ENCODE results near the gene C2CD2.

The C2CD2 gene

GRCh38 chr21:41953831-41954653 lies at the start of gene C2CD2:
Gene C2CD2, minus strand, starts transcription at chr21:41954018. Its CDS starts 370 bp downstream, at chr21:41953648.
- ATAC-seq, result peak; percentile 56
- TF ChIP-seq CREB5 (CRISPR knock-in tag; IDR thresholded peaks at IDR 0.05; ENCODE audit: low read depth), result no peak
- TF ChIP-seq ZNF70 (CRISPR knock-in tag; IDR thresholded peaks at IDR 0.05), result no peak
- no peak for TF ChIP-seq TOX (CRISPR knock-in tag; IDR thresholded peaks at IDR 0.05; ENCODE audit: borderline replicate concordance)
- no peak for TF ChIP-seq ISL1 (CRISPR knock-in tag; IDR thresholded peaks at IDR 0.05)
- TF ChIP-seq, protein P1, sequence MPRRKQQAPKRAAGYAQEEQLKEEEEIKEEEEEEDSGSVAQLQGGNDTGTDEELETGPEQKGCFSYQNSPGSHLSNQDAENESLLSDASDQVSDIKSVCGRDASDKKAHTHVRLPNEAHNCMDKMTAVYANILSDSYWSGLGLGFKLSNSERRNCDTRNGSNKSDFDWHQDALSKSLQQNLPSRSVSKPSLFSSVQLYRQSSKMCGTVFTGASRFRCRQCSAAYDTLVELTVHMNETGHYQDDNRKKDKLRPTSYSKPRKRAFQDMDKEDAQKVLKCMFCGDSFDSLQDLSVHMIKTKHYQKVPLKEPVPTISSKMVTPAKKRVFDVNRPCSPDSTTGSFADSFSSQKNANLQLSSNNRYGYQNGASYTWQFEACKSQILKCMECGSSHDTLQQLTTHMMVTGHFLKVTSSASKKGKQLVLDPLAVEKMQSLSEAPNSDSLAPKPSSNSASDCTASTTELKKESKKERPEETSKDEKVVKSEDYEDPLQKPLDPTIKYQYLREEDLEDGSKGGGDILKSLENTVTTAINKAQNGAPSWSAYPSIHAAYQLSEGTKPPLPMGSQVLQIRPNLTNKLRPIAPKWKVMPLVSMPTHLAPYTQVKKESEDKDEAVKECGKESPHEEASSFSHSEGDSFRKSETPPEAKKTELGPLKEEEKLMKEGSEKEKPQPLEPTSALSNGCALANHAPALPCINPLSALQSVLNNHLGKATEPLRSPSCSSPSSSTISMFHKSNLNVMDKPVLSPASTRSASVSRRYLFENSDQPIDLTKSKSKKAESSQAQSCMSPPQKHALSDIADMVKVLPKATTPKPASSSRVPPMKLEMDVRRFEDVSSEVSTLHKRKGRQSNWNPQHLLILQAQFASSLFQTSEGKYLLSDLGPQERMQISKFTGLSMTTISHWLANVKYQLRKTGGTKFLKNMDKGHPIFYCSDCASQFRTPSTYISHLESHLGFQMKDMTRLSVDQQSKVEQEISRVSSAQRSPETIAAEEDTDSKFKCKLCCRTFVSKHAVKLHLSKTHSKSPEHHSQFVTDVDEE (CRISPR knock-in tag; IDR thresholded peaks at IDR 0.05), result peak; percentile 34; the same call in 1 of the 2 replicates

GRCh38 chr21:42003051-42003461 lies 49.2 kb upstream of the C2CD2 start:
- TF ChIP-seq CSDC2 (CRISPR knock-in tag; IDR thresholded peaks at IDR 0.05) (no peak), PATZ1 (CRISPR knock-in tag; IDR thresholded peaks at IDR 0.05; ENCODE audit: borderline replicate concordance) (no peak), BACH2 (CRISPR knock-in tag; IDR thresholded peaks at IDR 0.05; ENCODE audit: borderline replicate concordance) (no peak), OSR1 (CRISPR knock-in tag; IDR thresholded peaks at IDR 0.05) (no peak), ESRRG (CRISPR knock-in tag; IDR thresholded peaks at IDR 0.05) (no peak), ZNF70 (CRISPR knock-in tag; IDR thresholded peaks at IDR 0.05) (no peak), POU6F1 (CRISPR knock-in tag; IDR thresholded peaks at IDR 0.05; ENCODE audit: borderline replicate concordance, low read depth) (no peak), RARB (CRISPR knock-in tag; IDR thresholded peaks at IDR 0.05) (no peak), PPARA (CRISPR knock-in tag; IDR thresholded peaks at IDR 0.05; ENCODE audit: borderline replicate concordance) (no peak), ISL1 (CRISPR knock-in tag; IDR thresholded peaks at IDR 0.05) (no peak), ZNF565 (CRISPR knock-in tag; conservative IDR thresholded peaks at IDR 0.05; ENCODE audit: low read depth) (no peak), GLIS3 (CRISPR knock-in tag; IDR thresholded peaks at IDR 0.05) (no peak), TCF4 (CRISPR knock-in tag; IDR thresholded peaks at IDR 0.05; ENCODE audit: borderline replicate concordance) (no peak)
- ATAC-seq, result peak; percentile 55

GRCh38 chr21:42002421-42002958 lies 48.7 kb upstream of the C2CD2 start:
- ATAC-seq, result peak; percentile 92

GRCh38 chr21:42001781-42002180 lies 48.0 kb upstream of the C2CD2 start:
- ATAC-seq, result no peak
- TF ChIP-seq ZFP3 (CRISPR knock-in tag; IDR thresholded peaks at IDR 0.05), result no peak
- no peak for TF ChIP-seq SNAI2 (CRISPR knock-in tag; IDR thresholded peaks at IDR 0.05)
- TF ChIP-seq GLIS3 (CRISPR knock-in tag; IDR thresholded peaks at IDR 0.05), result no peak
- TF ChIP-seq OSR1 (CRISPR knock-in tag; IDR thresholded peaks at IDR 0.05), result no peak
- TF ChIP-seq ZNF8 (CRISPR knock-in tag; IDR thresholded peaks at IDR 0.05), result no peak
- TF ChIP-seq ESRRG (CRISPR knock-in tag; IDR thresholded peaks at IDR 0.05), result no peak
- no peak for TF ChIP-seq ZC3H10 (CRISPR knock-in tag; IDR thresholded peaks at IDR 0.05)
- no peak for TF ChIP-seq ARNTL (CRISPR knock-in tag; IDR thresholded peaks at IDR 0.05; ENCODE audit: borderline replicate concordance, low read depth)
- no peak for TF ChIP-seq ZFP30 (CRISPR knock-in tag; IDR thresholded peaks at IDR 0.05)
- TF ChIP-seq ZNF70 (CRISPR knock-in tag; IDR thresholded peaks at IDR 0.05), result no peak
- TF ChIP-seq RARB (CRISPR knock-in tag; IDR thresholded peaks at IDR 0.05), result no peak

More at GRCh38 chr21:42002421-42002958, 48.7 kb upstream of the C2CD2 start:
- TF ChIP-seq ZFP30 (CRISPR knock-in tag; IDR thresholded peaks at IDR 0.05) (no peak), ISL1 (CRISPR knock-in tag; IDR thresholded peaks at IDR 0.05) (0 out of 2 replicates have a peak, but pooled peaks have one; percentile 11)

All from SK-N-SH treated with all-trans-retinoic acid at 6 μM for 48 hours (cell line).